GM23338 (cell line): Measurements from ENCODE around the gene GPR179. TPM values are rescaled to one million over a fixed set of nuclear protein-coding genes. Genes with fewer than 3 reads are reported as not detected.

Source experiments
- ATAC-seq: fragments of 200-7000 bp; cut with Tn5 transposase; 3 replicates; pipeline ENCODE4 v1.9.1; 2020
- DNase-seq: peaks from one replicate; pipeline ENCODE4 v3.0.0-alpha.2; 2015; ENCODE audit warnings: low spot score
- H2AFZ ChIP-seq: fragments of 200-600 bp; sonication (generic); 2 replicates; pipeline ENCODE4 v1.8.0; 2016; ENCODE audit warnings: antibody characterized with exemption, mild to moderate bottlenecking, moderate library complexity
- H3F3A ChIP-seq: fragments of 200-600 bp; sonication (generic); replicated peaks from 2 replicates; pipeline ENCODE4 v1.8.0; 2017; ENCODE audit warnings: antibody characterized with exemption, mixed run types, low read depth
- H3K27ac ChIP-seq: fragments of 200-600 bp; sonication (generic); 2 replicates; pipeline ENCODE4 v1.6.1; 2016; ENCODE audit warnings: low read depth
- H3K27me3 ChIP-seq: fragments of 200-600 bp; sonication (generic); 2 replicates; pipeline ENCODE4 v1.8.0; 2016; ENCODE audit warnings: mild to moderate bottlenecking, mixed run types, moderate library complexity; ENCODE audit not compliant: insufficient read depth
- H3K36me3 ChIP-seq: fragments of 200-600 bp; sonication (generic); 2 replicates; pipeline ENCODE4 v1.8.0; 2016; ENCODE audit warnings: mild to moderate bottlenecking; ENCODE audit not compliant: insufficient read depth
- H3K4me1 ChIP-seq: fragments of 200-600 bp; sonication (generic); 2 replicates; pipeline ENCODE4 v1.8.0; 2016; ENCODE audit warnings: mild to moderate bottlenecking, moderate library complexity; ENCODE audit not compliant: insufficient read depth
- H3K4me2 ChIP-seq: fragments of 200-600 bp; sonication (generic); 2 replicates; pipeline ENCODE4 v1.7.1; 2017; ENCODE audit warnings: mixed run types
- H3K4me3 ChIP-seq: fragments of 200-600 bp; sonication (generic); 2 replicates; pipeline ENCODE4 v1.6.1; 2016; ENCODE audit warnings: mixed run types
- H3K79me2 ChIP-seq: fragments of 200-600 bp; sonication (generic); replicated peaks from 2 replicates; pipeline ENCODE4 v1.8.0; 2017; ENCODE audit warnings: mild to moderate bottlenecking; ENCODE audit not compliant: insufficient read depth
- H3K9me2 ChIP-seq: fragments of 200-600 bp; sonication (generic); 2 replicates; pipeline ENCODE4 v1.8.0; 2017; ENCODE audit not compliant: insufficient read depth
- H4K20me1 ChIP-seq: fragments of 200-600 bp; sonication (generic); replicated peaks from 2 replicates; pipeline ENCODE4 v1.8.0; 2017; ENCODE audit warnings: mild to moderate bottlenecking; ENCODE audit not compliant: insufficient read depth
- H3K27ac Mint-ChIP-seq: 2 replicates; pipeline ENCODE4 v1.8.0; 2020; ENCODE audit warnings: inconsistent platforms, mild to moderate bottlenecking, moderate library complexity, mixed read lengths
- H3K27me3 Mint-ChIP-seq: 3 replicates; pipeline ENCODE4 v1.8.0; 2022; ENCODE audit warnings: low read depth, mild to moderate bottlenecking, moderate library complexity, mixed read lengths, inconsistent platforms; ENCODE audit not compliant: insufficient read depth, poor library complexity
- H3K36me3 Mint-ChIP-seq: 3 replicates; pipeline ENCODE4 v1.8.0; 2021; ENCODE audit warnings: low read depth, mild to moderate bottlenecking, inconsistent platforms, moderate library complexity, mixed read lengths
- H3K4me1 Mint-ChIP-seq: 3 replicates; pipeline ENCODE4 v1.8.0; 2020; ENCODE audit warnings: mild to moderate bottlenecking, inconsistent platforms, mixed read lengths
- H3K4me3 Mint-ChIP-seq: 3 replicates; pipeline ENCODE4 v1.8.0; 2021; ENCODE audit warnings: moderate library complexity, mild to moderate bottlenecking, inconsistent platforms, mixed read lengths
- H3K9me3 Mint-ChIP-seq: 3 replicates; pipeline ENCODE4 v1.8.0; 2020; ENCODE audit warnings: moderate library complexity, mild to moderate bottlenecking, inconsistent platforms, mixed read lengths
- CREB1 ChIP-seq: fragments of 250-450 bp; sonication (Bioruptor Pico); IDR thresholded peaks from 2 replicates; pipeline ENCODE4 v1.5.0; 2020; ENCODE audit warnings: low read depth, mild to moderate bottlenecking, moderate library complexity
- CTCF ChIP-seq, 2 experiments: fragments of 200-600 bp in 1 of 2; sonication (generic) in 1 of 2; conservative IDR thresholded peaks; 2 replicates each; pipeline versions ENCODE4 v1.5.1 to v1.6.1; 2016 to 2017; ENCODE audit warnings: antibody characterized with exemption in 2 of 2, low read depth in 2 of 2, mild to moderate bottlenecking in 2 of 2, moderate library complexity in 1 of 2
- EZH2phosphoT487 ChIP-seq: fragments of 200-600 bp; sonication (generic); IDR thresholded peaks from one replicate; pipeline ENCODE4 v1.8.1; 2018; ENCODE audit warnings: antibody characterized with exemption; ENCODE audit not compliant: unreplicated experiment
- ZNF114 ChIP-seq: fragments of 250-450 bp; sonication (Bioruptor Pico); IDR thresholded peaks from 2 replicates; pipeline ENCODE4 v1.5.0; 2020; ENCODE audit warnings: mild to moderate bottlenecking, moderate library complexity
- ZNF462 ChIP-seq: fragments of 250-450 bp; sonication (Bioruptor Pico); IDR thresholded peaks from 2 replicates; pipeline ENCODE4 v1.5.0; 2020; ENCODE audit warnings: mild to moderate bottlenecking, moderate library complexity
- polyA plus RNA-seq: library from polyadenylated mRNA; unstranded; fragments of >200 nt; fragmentation: Nextera tagmentation; extraction: Ambion mirVana; gene quantifications from 2 replicates; pipeline ENCODE4 v1.2.1, GENCODE V29; 2016
- total RNA-seq: library from RNA; depleted of rRNA; stranded (reverse); fragments of >200 nt; shearing (Covaris generic); gene quantifications from 2 replicates; pipeline ENCODE4 v1.2.3, GENCODE V29; 2014

Gene GPR179
- total and polyA plus RNA-seq, 2 experiments from 2014 or later, result 0.03 TPM

- no peak for TF ChIP-seq ZNF462 (CRISPR knock-in tag)
- TF ChIP-seq EZH2phosphoT487, result no peak
- TF ChIP-seq ZNF114, result no peak
- no peak for TF ChIP-seq CREB1
- no peak for TF ChIP-seq CTCF (conservative IDR thresholded peaks at IDR 0.05; ENCODE audit: low read depth in 2 of 2)
Measured at GRCh38 chr17:38320482-38320881, 23.3 kb downstream of the GPR179 start (continued).

- Histone ChIP-seq H3K4me1 (no peaks in the 10 kb centered on the region), H3K27ac (peak overlapping the region; percentile 59; the same call in 1 of the 2 replicates), H3K79me2 (no peaks in the 10 kb centered on the region), H3K4me3 (no peak overlapping the region), H3K9me2 (no peaks in the 10 kb centered on the region), H3K4me2 (no peak overlapping the region), H3K27me3 (no peaks in the 10 kb centered on the region), H3K36me3 (peaks cover 12% of the 10 kb centered on the region; the same call in 1 of the 2 replicates), H4K20me1 (no peaks in the 10 kb centered on the region), H2AFZ (no peak overlapping the region), H3F3A (0 out of 2 replicates have a peak, but pooled peaks cover 3% of the 10 kb centered on the region)
- peaks cover 7% of the 10 kb centered on the region for H3K27me3 Mint-ChIP-seq
- H3K9me3 Mint-ChIP-seq, result no peaks in the 10 kb centered on the region
- no peak overlapping the region for H3K4me3 Mint-ChIP-seq
- peaks cover 43% of the 10 kb centered on the region for H3K36me3 Mint-ChIP-seq
- no peak for TF ChIP-seq ZNF462 (CRISPR knock-in tag)
- ATAC-seq (no peak), DNase-seq (no peak)
- H3K4me1 Mint-ChIP-seq, result no peaks in the 10 kb centered on the region
- H3K27ac Mint-ChIP-seq, result no peak overlapping the region; the same call in 1 of the 2 replicates
Measured at GRCh38 chr17:38317081-38317480, 26.7 kb downstream of the GPR179 start.
